K562 (cell line): Measurements from ENCODE around the gene ZDHHC8. TPM values are rescaled to one million over a fixed set of nuclear protein-coding genes. Genes with fewer than 3 reads are reported as not detected.
A peak's percentile ranks its signal among the peaks of the same experiment; 100 is the strongest.

Experiments used
- DDX20 ChIP-seq: fragments of 450-650 bp; IDR thresholded peaks from 2 replicates; pipeline ENCODE4 v1.6.1; 2016; ENCODE audit warnings: missing genetic modification characterization, low read depth, mild to moderate bottlenecking, missing compliant biosample characterization, moderate library complexity
- ERF ChIP-seq: fragments of 450-650 bp; formaldehyde crosslinking; IDR thresholded peaks from 2 replicates; pipeline ENCODE4 v1.4.0; 2020; ENCODE audit warnings: mild to moderate bottlenecking, mixed read lengths
- ETV6 ChIP-seq, 3 experiments: fragments of 150-350 bp in 1 of 3; sonication (generic) in 1 of 3; formaldehyde crosslinking in 1 of 3; IDR thresholded peaks; 2 replicates each; pipeline versions ENCODE4 v1.6.1 to v1.8.0; 2014 to 2022; ENCODE audit warnings: borderline replicate concordance in 2 of 3, low read depth in 2 of 3, antibody characterized with exemption in 1 of 3, low read length in 1 of 3, mild to moderate bottlenecking in 1 of 3, missing genetic modification reagents in 1 of 3
- FOXK1 ChIP-seq: sonication (generic); formaldehyde crosslinking; IDR thresholded peaks from 2 replicates; pipeline ENCODE4 v1.8.0; 2022; ENCODE audit warnings: missing genetic modification reagents, mild to moderate bottlenecking, borderline replicate concordance
- HDAC6 ChIP-seq: IDR thresholded peaks from 2 replicates; pipeline ENCODE4 v1.6.1; 2012; ENCODE audit warnings: low read depth, mild to moderate bottlenecking, control low read depth, inconsistent platforms, low read length, moderate library complexity
- NEUROD1 ChIP-seq: fragments of 150-350 bp; IDR thresholded peaks from 2 replicates; pipeline ENCODE4 v1.6.1; 2014; ENCODE audit warnings: borderline replicate concordance, low read length, low read depth; ENCODE audit not compliant: partially characterized antibody
- NFATC3 ChIP-seq: fragments of 450-650 bp; IDR thresholded peaks from 2 replicates; pipeline ENCODE4 v1.6.1; 2017; ENCODE audit warnings: mild to moderate bottlenecking
- PBX2 ChIP-seq, 2 experiments: IDR thresholded peaks in 1 of 2; conservative IDR thresholded peaks in 1 of 2; 2 replicates each; pipeline ENCODE4 v1.6.1; 2016; ENCODE audit warnings: low read depth in 2 of 2, mild to moderate bottlenecking in 1 of 2, missing compliant biosample characterization in 1 of 2, missing genetic modification characterization in 1 of 2, moderate library complexity in 1 of 2
- POLR2A ChIP-seq: fragments of 450-650 bp; conservative IDR thresholded peaks from 2 replicates; pipeline ENCODE4 v1.6.1; 2016
- YBX1 ChIP-seq: fragments of 450-650 bp; IDR thresholded peaks from 2 replicates; pipeline ENCODE4 v1.7.1; 2016; ENCODE audit warnings: mild to moderate bottlenecking
- ZNF197 ChIP-seq: fragments of 200-800 bp; sonication (Bioruptor generic); IDR thresholded peaks from 2 replicates; pipeline ENCODE4 v1.6.1; 2016; ENCODE audit warnings: low read depth, missing genetic modification characterization, missing compliant biosample characterization
- ZNF280A ChIP-seq: fragments of 450-650 bp; IDR thresholded peaks from 2 replicates; pipeline ENCODE4 v1.6.1; 2018; ENCODE audit warnings: mild to moderate bottlenecking, low read depth; ENCODE audit not compliant: partially characterized antibody
- polyA plus RNA-seq, 8 experiments: library from polyadenylated mRNA; depleted of rRNA in 4 of 8; stranded (reverse) in 5 of 8; unstranded in 3 of 8; fragments of >200 nt; fragmentation: Nextera tagmentation in 2 of 8; fragmentation: Illumina TruSeq in 1 of 8; extraction: Ambion mirVana in 2 of 8; extraction: Trizol in 1 of 8; gene quantifications; 2 replicates each; pipeline versions ENCODE4 v1.2.1 to v1.2.3, GENCODE V29; 2011 to 2014; ENCODE audit warnings: inconsistent platforms in 1 of 8, missing spikeins in 1 of 8
- total RNA-seq, 7 experiments: library from RNA; depleted of rRNA in 6 of 7; stranded (reverse); fragments of >200 nt in 6 of 7; fragmentation: Illumina TruSeq in 2 of 7; extraction: Trizol in 2 of 7; gene quantifications; 2 replicates each; pipeline versions ENCODE4 v1.2.1 to v1.2.3, GENCODE V29; 2011 to 2021; ENCODE audit warnings: low replicate concordance in 1 of 7
- TF ChIP-seq, protein P1 (sequence below): fragments of 150-350 bp; IDR thresholded peaks from 2 replicates; pipeline ENCODE4 v1.6.1; 2014; ENCODE audit warnings: low read depth, mild to moderate bottlenecking, low read length, borderline replicate concordance
- TF ChIP-seq, protein P2 (sequence below): fragments of 250-450 bp; sonication (Bioruptor Pico); IDR thresholded peaks from 2 replicates; pipeline ENCODE4 v1.5.0; 2021; ENCODE audit warnings: mild to moderate bottlenecking, moderate library complexity

The ZDHHC8 gene
- total and polyA plus RNA-seq, 9 of the 15 experiments (the other 6 are each of a cell fraction or from before 2014, with no cell fraction given): 0.04 to 109 (median 16.4) TPM

- TF ChIP-seq, protein P1, sequence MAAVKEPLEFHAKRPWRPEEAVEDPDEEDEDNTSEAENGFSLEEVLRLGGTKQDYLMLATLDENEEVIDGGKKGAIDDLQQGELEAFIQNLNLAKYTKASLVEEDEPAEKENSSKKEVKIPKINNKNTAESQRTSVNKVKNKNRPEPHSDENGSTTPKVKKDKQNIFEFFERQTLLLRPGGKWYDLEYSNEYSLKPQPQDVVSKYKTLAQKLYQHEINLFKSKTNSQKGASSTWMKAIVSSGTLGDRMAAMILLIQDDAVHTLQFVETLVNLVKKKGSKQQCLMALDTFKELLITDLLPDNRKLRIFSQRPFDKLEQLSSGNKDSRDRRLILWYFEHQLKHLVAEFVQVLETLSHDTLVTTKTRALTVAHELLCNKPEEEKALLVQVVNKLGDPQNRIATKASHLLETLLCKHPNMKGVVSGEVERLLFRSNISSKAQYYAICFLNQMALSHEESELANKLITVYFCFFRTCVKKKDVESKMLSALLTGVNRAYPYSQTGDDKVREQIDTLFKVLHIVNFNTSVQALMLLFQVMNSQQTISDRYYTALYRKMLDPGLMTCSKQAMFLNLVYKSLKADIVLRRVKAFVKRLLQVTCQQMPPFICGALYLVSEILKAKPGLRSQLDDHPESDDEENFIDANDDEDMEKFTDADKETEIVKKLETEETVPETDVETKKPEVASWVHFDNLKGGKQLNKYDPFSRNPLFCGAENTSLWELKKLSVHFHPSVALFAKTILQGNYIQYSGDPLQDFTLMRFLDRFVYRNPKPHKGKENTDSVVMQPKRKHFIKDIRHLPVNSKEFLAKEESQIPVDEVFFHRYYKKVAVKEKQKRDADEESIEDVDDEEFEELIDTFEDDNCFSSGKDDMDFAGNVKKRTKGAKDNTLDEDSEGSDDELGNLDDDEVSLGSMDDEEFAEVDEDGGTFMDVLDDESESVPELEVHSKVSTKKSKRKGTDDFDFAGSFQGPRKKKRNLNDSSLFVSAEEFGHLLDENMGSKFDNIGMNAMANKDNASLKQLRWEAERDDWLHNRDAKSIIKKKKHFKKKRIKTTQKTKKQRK: no peak
- TF ChIP-seq ERF (CRISPR knock-in tag) (no peak), NFATC3 (0 out of 2 replicates have a peak, but pooled peaks have one; percentile 35), NEUROD1 (no peak), HDAC6 (no peak), POLR2A (0 out of 2 replicates have a peak, but pooled peaks have one; percentile 32), ZNF197 (CRISPR knock-in tag) (no peak), ZNF280A (no peak), PBX2 (CRISPR knock-in tag; IDR thresholded peaks at IDR 0.05; ENCODE audit: low read depth) (peak; percentile 12; the same call in 1 of the 2 replicates), PBX2 (tag; conservative IDR thresholded peaks at IDR 0.05; ENCODE audit: low read depth) (no peak), DDX20 (tag) (no peak), FOXK1 (no peak), YBX1 (no peak), ETV6 (IDR thresholded peaks at IDR 0.05; ENCODE audit: borderline replicate concordance in 1 of 2, low read depth in 2 of 2, low read length in 1 of 2) (no peak), ETV6 (CRISPR knock-in tag; IDR thresholded peaks at IDR 0.05; ENCODE audit: borderline replicate concordance) (no peak)
- TF ChIP-seq, protein P2, sequence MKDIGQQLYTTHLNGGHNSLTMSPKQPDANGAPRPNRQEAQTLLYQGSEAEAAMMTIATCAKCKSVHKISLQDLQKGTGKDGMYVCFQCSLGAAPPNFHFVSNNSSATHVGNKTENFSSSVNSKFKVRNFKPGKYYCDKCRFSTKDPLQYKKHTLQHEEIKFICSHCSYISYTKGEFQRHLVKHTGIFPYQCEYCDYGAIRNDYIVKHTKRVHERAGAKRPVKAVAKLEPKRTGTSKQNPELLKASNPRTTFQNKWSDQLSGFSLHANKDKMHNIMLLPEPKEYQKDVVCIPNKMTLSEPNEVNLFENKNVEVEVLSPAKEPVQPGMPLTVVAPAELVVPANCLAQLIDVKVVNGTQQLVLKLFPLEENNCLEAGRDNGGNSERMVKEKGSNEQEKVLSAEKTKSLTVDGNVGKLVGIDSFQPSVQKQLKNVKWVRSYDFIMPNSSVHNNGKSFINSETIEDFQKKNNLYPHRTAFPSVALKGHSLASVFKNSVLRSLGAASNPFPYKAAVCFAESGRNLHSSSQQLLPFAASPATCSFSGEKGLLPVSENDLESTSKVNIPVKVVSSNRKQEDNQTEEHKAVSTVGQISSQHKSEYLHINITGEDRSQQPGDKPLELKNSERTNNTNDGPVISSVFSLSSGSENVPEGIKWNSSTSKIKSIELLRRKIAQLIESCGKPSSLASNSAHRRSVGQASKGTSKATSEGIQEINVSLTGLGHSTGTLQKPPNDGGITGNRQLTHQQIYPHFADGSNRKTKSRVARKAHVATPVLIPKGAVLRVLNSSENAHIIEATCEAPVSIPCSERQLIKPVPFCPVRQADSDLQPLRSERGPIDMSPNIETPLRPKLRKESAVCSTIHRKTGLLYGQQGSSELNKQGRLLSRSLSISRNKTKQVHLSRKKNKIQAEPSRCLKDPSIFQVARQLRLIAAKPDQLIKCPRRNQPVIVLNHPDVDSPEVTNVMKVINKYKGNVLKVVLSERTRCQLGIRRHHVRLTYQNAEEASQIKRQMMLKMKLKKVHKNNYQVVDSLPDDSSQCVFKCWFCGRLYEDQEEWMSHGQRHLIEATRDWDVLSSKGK: no peak
Measured at GRCh38 chr22:20101638-20102037, 30.0 kb upstream of the ZDHHC8 start (continued).
